DOHH2 (cell line): ENCODE data around the gene GAB1.

Experiments used
- EZH2phosphoT487 ChIP-seq: fragments of 200-600 bp; sonication (generic); IDR thresholded peaks from 2 replicates; pipeline ENCODE4 v1.6.1; 2017; ENCODE audit warnings: borderline replicate concordance, mild to moderate bottlenecking, antibody characterized with exemption, low read length, moderate library complexity, mixed read lengths
- TF ChIP-seq, protein P1 (sequence below): fragments of 200-600 bp; sonication (generic); IDR thresholded peaks from one replicate; pipeline ENCODE4 v1.5.1; 2014; ENCODE audit warnings: antibody characterized with exemption, mild to moderate bottlenecking, low read depth, low read length; ENCODE audit not compliant: poor library complexity, severe bottlenecking

DNA sequence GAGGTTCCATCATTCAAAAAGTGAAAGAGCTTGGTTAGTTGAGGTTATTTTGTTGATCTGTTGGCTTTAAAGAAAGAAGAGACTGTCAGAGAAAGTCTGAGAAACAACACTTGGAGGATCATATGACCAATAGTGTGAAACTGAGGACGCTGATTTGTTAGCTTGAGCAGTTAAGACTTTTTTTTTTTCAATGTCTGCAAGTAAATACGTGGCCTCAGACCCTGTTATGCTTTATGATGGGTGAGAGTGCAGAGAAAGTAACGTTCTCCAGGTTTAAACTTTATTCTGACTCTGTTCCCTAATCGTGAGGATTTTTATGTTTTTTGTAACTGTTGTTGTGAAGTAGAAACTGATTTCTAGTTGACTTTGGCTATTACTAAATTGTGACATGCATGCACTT lies 45.9 kb downstream of the GAB1 start:
- TF ChIP-seq, protein P1, sequence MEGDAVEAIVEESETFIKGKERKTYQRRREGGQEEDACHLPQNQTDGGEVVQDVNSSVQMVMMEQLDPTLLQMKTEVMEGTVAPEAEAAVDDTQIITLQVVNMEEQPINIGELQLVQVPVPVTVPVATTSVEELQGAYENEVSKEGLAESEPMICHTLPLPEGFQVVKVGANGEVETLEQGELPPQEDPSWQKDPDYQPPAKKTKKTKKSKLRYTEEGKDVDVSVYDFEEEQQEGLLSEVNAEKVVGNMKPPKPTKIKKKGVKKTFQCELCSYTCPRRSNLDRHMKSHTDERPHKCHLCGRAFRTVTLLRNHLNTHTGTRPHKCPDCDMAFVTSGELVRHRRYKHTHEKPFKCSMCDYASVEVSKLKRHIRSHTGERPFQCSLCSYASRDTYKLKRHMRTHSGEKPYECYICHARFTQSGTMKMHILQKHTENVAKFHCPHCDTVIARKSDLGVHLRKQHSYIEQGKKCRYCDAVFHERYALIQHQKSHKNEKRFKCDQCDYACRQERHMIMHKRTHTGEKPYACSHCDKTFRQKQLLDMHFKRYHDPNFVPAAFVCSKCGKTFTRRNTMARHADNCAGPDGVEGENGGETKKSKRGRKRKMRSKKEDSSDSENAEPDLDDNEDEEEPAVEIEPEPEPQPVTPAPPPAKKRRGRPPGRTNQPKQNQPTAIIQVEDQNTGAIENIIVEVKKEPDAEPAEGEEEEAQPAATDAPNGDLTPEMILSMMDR = no peak
- no peak for TF ChIP-seq EZH2phosphoT487
